CD1c-positive myeloid dendritic cell (primary cell): ENCODE data around the gene PPP2CA.
A peak's percentile ranks its signal among the peaks of the same experiment; 100 is the strongest.

Source experiments
- DNase-seq: peaks from one replicate; pipeline ENCODE4 v3.0.0-alpha.2; 2016; ENCODE audit errors: extremely low spot score

Gene PPP2CA

GRCh38 chr5:134148986-134149539 lies 76.8 kb downstream of the PPP2CA start:
- DNase-seq = no peak

DNA sequence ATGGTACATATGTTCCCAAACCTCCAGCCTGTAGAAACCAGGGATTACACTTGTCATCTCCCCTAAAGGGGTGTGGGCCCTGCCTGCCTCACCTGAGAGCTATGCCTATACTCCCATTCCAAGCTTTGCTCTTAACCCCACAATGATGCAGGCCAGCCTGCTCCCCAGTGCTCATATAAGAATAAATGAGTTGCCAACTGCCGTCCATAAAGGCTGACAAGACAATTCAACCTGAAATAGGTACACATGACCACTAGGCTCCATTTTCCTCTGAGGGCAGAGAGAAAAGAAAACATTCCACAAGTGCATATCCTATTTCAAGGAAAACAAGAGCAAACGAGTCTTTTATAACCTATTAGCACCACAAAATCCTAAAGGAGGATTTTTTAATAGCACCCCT lies 77.6 kb downstream of the PPP2CA start:
- no peak for DNase-seq

- DNase-seq = no peak
These were observed 79.0 kb downstream of the PPP2CA start for GRCh38 chr5:134146651-134147518.

DNA sequence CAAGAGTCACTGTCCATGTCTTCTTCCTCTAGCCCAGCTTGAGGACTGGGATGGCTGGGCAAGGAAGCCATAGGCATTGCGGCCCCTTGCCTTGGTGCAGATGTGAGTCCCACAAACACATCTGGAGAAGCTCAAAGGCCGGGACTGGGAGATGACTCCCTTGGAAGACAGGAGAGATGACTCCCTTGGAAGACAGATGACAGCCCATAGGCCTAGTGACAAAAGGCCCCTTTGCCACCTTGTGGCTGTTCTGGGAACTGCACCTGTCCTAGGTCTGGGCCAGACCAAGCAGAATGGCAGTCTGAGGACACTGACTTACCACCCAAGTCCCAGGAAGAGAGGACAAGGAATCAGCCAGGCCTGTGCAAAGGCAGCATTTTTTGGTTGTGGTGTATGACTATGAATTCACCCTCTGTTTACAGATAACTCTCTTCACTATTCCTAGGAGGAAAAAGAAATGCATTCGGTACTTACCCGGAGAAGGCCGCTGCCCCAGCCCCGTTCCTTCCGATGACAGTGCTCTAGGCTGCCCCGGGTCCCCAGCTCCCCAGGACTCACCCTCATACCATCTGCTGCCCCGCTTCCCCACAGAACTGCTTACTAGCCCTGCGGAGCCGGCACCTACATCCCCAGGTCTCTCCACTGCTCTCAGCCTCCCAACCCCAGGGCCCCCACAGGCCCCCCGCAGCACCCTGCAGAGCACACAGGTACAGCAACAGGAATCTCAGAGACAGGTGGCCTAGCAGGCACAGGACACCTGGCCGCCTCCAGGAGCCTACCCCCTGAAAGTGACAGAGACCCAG lies 79.9 kb downstream of the PPP2CA start:
- peak; percentile 78 for DNase-seq

- no peak for DNase-seq
These were observed 80.7 kb downstream of the PPP2CA start for GRCh38 chr5:134145041-134145757.
